Suprapubic skin (tissue), 4 donors: ENCODE data around the gene TMPRSS7. TPM values are rescaled to one million over a fixed set of nuclear protein-coding genes. Genes with fewer than 3 reads are reported as not detected.

Experiments used
- DNase-seq, 2 donors: peaks; one replicate each; pipeline ENCODE4 v3.0.0-alpha.2; 2019; ENCODE audit warnings: low spot score in 2 of 2
- H3K27ac ChIP-seq: fragments of 200-600 bp; sonication (generic); one replicate; pipeline ENCODE4 v1.5.1; 2019
- H3K27me3 ChIP-seq: fragments of 200-600 bp; sonication (generic); one replicate; pipeline ENCODE4 v1.5.1; 2019
- H3K36me3 ChIP-seq: fragments of 200-600 bp; sonication (generic); one replicate; pipeline ENCODE4 v1.5.1; 2019
- H3K4me1 ChIP-seq: fragments of 200-600 bp; sonication (generic); one replicate; pipeline ENCODE4 v1.5.1; 2019
- H3K4me3 ChIP-seq: fragments of 200-600 bp; sonication (generic); one replicate; pipeline ENCODE4 v1.5.1; 2019; ENCODE audit warnings: mild to moderate bottlenecking
- H3K9me3 ChIP-seq: fragments of 200-600 bp; sonication (generic); one replicate; pipeline ENCODE4 v1.5.1; 2019
- CTCF ChIP-seq, 2 donors: fragments of 200-600 bp in 1 of 2; fragments of 450-650 bp in 1 of 2; sonication (generic) in 1 of 2; IDR thresholded peaks; one replicate each; pipeline ENCODE4 v1.5.1; 2016 to 2019; ENCODE audit warnings: antibody characterized with exemption in 2 of 2, mild to moderate bottlenecking in 1 of 2, moderate library complexity in 1 of 2
- EP300 ChIP-seq: sonication (generic); formaldehyde crosslinking; IDR thresholded peaks from one replicate; pipeline ENCODE4 v1.6.1; 2017; ENCODE audit warnings: antibody characterized with exemption
- POLR2A ChIP-seq, 2 donors: fragments of 450-650 bp; IDR thresholded peaks; one replicate each; pipeline ENCODE4 v1.6.1; 2017; ENCODE audit warnings: antibody characterized with exemption in 2 of 2, mild to moderate bottlenecking in 2 of 2, moderate library complexity in 2 of 2
- POLR2AphosphoS5 ChIP-seq, 3 donors: sonication (generic); formaldehyde crosslinking; IDR thresholded peaks; one replicate each; pipeline ENCODE4 v1.6.1; 2017; ENCODE audit warnings: antibody characterized with exemption in 3 of 3
- WGBS: methylation state at CpG from one replicate; pipeline ENCODE4 v1.1.5; 2018; 5-methylcytosine and 5-hydroxymethylcytosine counted together
- total RNA-seq, 4 donors: library from RNA; depleted of rRNA; stranded (reverse); fragments of >200 nt; gene quantifications; one replicate each; pipeline ENCODE4 v1.1.0, GENCODE V29; 2016

Gene TMPRSS7
- total RNA-seq, 4 donors from 2014 or later = 0.40 to 1.0 (median 0.49) TPM; not detected in 1

- Histone ChIP-seq H3K36me3 (no peaks in the 10 kb centered on the region), H3K27me3 (no peaks in the 10 kb centered on the region), H3K4me1 (peaks cover 6% of the 10 kb centered on the region), H3K9me3 (no peaks in the 10 kb centered on the region), H3K27ac (no peak overlapping the region), H3K4me3 (no peak overlapping the region)
- TF ChIP-seq CTCF (IDR thresholded peaks at IDR 0.05) (peak in 1 of 2 donors; percentile 57), POLR2AphosphoS5 (IDR thresholded peaks at IDR 0.05) (no peak), POLR2A (IDR thresholded peaks at IDR 0.05) (no peak), EP300 (no peak)
- WGBS = 47% methylated on average over 19 of the region's 19 CpGs
- peak in 1 of 2 donors; percentile 68 for DNase-seq
These were observed 21.3 kb upstream of the TMPRSS7 start for GRCh38 chr3:112013058-112013783.

GRCh38 chr3:112013784-112014143 lies 20.8 kb upstream of the TMPRSS7 start:
- Histone ChIP-seq H3K27me3 (no peaks in the 10 kb centered on the region), H3K36me3 (no peaks in the 10 kb centered on the region), H3K4me1 (peaks cover 6% of the 10 kb centered on the region), H3K4me3 (no peak overlapping the region), H3K27ac (no peak overlapping the region), H3K9me3 (no peaks in the 10 kb centered on the region)
- no peak for DNase-seq
- WGBS = 58% methylated on average over 5 of the region's 5 CpGs
- TF ChIP-seq POLR2AphosphoS5 (IDR thresholded peaks at IDR 0.05) (no peak), CTCF (IDR thresholded peaks at IDR 0.05) (no peak), POLR2A (IDR thresholded peaks at IDR 0.05) (no peak), EP300 (no peak)

GRCh38 chr3:112017091-112017490 lies 17.4 kb upstream of the TMPRSS7 start:
- Histone ChIP-seq H3K4me3 (no peak overlapping the region), H3K36me3 (no peaks in the 10 kb centered on the region), H3K9me3 (no peaks in the 10 kb centered on the region)

GRCh38 chr3:112018712-112019111 lies 15.8 kb upstream of the TMPRSS7 start:
- DNase-seq = no peak
- Histone ChIP-seq H3K4me3 (no peak overlapping the region), H3K27ac (no peak overlapping the region), H3K27me3 (no peaks in the 10 kb centered on the region), H3K9me3 (no peaks in the 10 kb centered on the region), H3K4me1 (no peaks in the 10 kb centered on the region), H3K36me3 (no peaks in the 10 kb centered on the region)
- TF ChIP-seq CTCF (IDR thresholded peaks at IDR 0.05) (no peak), POLR2AphosphoS5 (IDR thresholded peaks at IDR 0.05) (no peak), POLR2A (IDR thresholded peaks at IDR 0.05) (no peak), EP300 (no peak)
- WGBS = 98% methylated on average over 4 of the region's 4 CpGs

More at GRCh38 chr3:112017091-112017490, 17.4 kb upstream of the TMPRSS7 start:
- DNase-seq = no peak
- no peak overlapping the region for H3K27ac ChIP-seq
- H3K4me1 ChIP-seq = peaks cover 6% of the 10 kb centered on the region
- no peak for TF ChIP-seq CTCF (IDR thresholded peaks at IDR 0.05)
- no peak for TF ChIP-seq POLR2A (IDR thresholded peaks at IDR 0.05)
- no peak for TF ChIP-seq POLR2AphosphoS5 (IDR thresholded peaks at IDR 0.05)
- no peak for TF ChIP-seq EP300
- no peaks in the 10 kb centered on the region for H3K27me3 ChIP-seq

GRCh38 chr3:112019716-112020115 lies 14.8 kb upstream of the TMPRSS7 start:
- Histone ChIP-seq H3K9me3 (no peaks in the 10 kb centered on the region), H3K36me3 (no peaks in the 10 kb centered on the region), H3K27me3 (no peaks in the 10 kb centered on the region), H3K27ac (no peak overlapping the region), H3K4me3 (no peak overlapping the region), H3K4me1 (no peaks in the 10 kb centered on the region)
- TF ChIP-seq EP300 = no peak
- TF ChIP-seq CTCF (IDR thresholded peaks at IDR 0.05) = no peak
- TF ChIP-seq POLR2AphosphoS5 (IDR thresholded peaks at IDR 0.05) = no peak
- no peak for TF ChIP-seq POLR2A (IDR thresholded peaks at IDR 0.05)
- 55% methylated on average over 1 of the region's 1 CpG for WGBS
- no peak for DNase-seq
